HG02943 (cell line): ENCODE results near the gene PPP6C.
"Not testable (repeated sequence)": the region's sequence is repeated elsewhere in the genome, so short reads cannot be mapped to it uniquely, and the experiment has no call there.

Experiments used
- ATAC-seq: cut with Tn5 transposase; IDR thresholded peaks from one replicate; pipeline ENCODE4 v1.9.1; 2021; ENCODE audit warnings: mild to moderate bottlenecking, low read depth, moderate library complexity; ENCODE audit not compliant: unreplicated experiment

Gene PPP6C

GRCh38 chr9:125183561-125183960 lies 6.0 kb downstream of the PPP6C start:
- ATAC-seq: no peak

DNA sequence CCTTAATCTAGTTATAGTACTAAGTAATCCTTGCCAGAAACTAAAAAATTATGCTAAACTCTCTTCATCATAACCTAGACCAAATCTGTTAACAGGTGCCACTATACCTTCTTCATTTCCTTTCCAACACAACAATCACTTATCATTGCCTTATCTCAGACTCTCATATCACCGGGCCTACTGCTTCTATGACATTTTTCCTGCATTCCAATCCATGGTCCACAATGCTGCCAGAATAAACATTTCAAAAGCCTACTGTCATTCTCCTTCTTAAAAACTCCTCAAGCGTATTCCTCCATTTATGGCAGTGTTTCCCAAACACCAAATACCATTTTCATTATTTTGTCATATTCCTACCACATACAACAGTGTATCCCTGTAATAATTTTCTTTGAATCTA lies 6.5 kb downstream of the PPP6C start:
- no peak for ATAC-seq

GRCh38 chr9:125181756-125182155 lies 7.8 kb downstream of the PPP6C start:
- not testable (repeated sequence) for ATAC-seq

GRCh38 chr9:125180876-125181275 lies 8.7 kb downstream of the PPP6C start:
- ATAC-seq: no peak

- ATAC-seq: not testable (repeated sequence)
These were observed 9.8 kb downstream of the PPP6C start for GRCh38 chr9:125179776-125180175.

- ATAC-seq: no peak
These were observed 11.7 kb downstream of the PPP6C start for GRCh38 chr9:125177888-125178287.

DNA sequence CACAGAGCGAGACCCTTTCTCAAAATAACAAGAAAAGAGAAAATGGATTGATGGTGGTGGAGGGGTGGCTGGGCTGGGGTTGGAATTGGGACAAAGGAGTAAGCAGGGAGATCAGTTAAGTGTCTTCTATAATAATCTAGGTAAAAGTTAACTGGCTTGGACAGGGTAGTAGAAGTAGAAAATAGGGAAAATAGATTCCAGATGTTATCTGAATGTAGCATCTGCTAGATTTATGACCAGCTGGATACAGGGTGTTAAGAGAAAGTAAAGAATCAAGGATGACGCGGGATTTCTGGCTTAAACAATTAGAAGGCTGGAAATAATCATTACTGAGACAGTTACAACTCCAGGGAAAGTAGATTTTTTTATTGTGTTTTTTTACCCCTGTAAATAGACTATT lies 13.0 kb downstream of the PPP6C start:
- ATAC-seq: no peak

- ATAC-seq: no peak
These were observed 17.4 kb downstream of the PPP6C start for GRCh38 chr9:125172031-125172755.

GRCh38 chr9:125169895-125170294 lies 19.7 kb downstream of the PPP6C start:
- no peak for ATAC-seq

DNA sequence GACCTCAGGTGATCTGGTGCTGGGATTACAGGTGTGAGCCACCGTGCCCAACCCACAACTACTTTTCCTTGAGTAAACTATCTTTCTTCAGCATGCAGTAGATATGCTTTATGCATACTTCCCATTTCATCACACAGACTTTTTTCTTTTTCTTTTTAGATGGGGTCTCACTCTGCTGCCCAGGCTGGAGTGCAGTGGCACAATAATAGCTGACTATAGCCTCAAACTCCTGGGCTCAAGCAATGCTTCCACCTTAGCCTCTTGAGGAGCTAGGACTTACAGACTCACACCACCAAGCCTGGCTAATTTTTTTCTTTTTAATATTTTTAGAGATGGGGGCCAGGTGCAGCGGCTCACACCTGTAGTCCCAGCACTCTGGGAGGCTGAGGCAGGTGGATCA lies 22.8 kb downstream of the PPP6C start:
- ATAC-seq: no peak

DNA sequence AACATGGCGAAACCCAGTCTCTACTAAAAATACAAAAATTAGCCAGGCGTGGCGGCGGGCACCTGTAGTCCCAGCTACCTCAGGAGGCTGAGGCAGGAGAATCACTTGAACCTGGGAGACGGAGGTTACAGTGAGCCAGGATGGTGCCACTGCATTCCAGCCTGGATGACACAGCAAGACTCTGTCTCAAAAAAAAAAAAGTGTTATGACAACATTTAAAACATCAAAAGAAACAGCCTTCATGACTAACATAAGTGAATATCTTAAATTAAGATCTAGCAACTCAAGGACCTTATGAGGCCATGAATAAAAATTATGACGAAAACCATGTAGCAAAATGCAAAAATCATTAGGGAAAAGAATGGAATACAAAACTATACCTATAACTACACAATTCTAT lies 26.7 kb downstream of the PPP6C start:
- ATAC-seq: not testable (repeated sequence)

GRCh38 chr9:125161284-125161918 lies 28.2 kb downstream of the PPP6C start:
- ATAC-seq: no peak

DNA sequence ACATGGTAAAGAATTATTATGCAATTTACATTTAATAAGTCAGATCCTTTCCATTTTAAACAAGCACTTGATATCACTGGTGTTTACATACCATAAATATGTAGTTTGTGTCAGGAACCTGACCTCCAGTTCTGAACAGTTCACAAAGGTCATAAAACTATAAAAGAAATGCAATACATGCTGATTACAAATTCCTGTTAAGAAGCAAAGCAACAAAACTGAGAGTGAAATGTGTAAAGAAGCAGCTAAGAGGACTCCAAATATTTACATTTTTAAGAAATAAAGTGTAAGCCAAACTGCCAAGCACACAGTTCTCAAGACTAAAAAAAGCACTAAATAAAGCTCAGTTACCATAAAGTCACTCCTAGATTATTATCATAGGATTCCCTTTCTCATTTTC lies 28.9 kb downstream of the PPP6C start:
- ATAC-seq: no peak

DNA sequence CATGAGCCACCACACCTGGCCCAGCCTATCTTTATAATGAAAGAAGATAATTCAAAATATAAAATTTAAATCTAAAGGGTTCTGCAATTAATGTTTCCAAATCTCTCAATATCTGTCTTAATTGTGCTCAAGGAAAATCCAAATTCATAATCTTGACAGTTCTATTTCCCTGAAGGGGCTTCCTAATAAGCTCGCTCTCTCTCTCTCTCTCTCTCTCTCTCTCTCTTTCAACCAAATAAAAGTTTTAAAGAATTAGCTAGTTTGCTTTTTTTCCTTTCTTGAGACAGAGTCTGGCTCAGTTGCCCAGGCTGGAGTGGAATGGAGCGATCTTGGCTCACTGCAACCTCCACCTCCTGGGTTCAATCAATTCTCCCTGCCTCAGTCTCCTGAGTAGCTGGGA lies 33.1 kb downstream of the PPP6C start:
- no peak for ATAC-seq

GRCh38 chr9:125153712-125154367 lies 35.8 kb downstream of the PPP6C start:
- no peak for ATAC-seq

DNA sequence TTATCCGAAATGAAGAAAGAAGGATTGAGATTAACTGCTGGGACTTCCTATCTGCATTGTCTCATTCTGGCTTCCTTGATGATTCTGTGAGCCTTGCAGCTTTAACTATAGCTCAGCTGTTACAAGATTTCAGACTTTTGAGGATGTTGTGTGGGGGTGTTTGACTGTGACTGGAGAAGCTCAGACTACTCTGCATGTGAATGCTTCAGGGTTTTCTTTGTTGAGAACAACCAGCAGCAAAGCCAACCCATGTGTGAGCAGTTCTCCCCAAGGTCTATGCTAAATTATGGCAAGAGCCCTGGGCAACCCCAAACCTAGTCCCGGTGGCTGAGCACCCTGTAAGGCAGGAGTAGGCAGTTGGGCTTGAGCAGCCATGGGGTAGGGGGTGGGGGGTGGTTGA lies 37.9 kb downstream of the PPP6C start:
- ATAC-seq: no peak

GRCh38 chr9:125150349-125151245 lies 39.0 kb downstream of the PPP6C start:
- ATAC-seq: no peak

- ATAC-seq: no peak
These were observed 42.1 kb downstream of the PPP6C start for GRCh38 chr9:125147401-125147951.

DNA sequence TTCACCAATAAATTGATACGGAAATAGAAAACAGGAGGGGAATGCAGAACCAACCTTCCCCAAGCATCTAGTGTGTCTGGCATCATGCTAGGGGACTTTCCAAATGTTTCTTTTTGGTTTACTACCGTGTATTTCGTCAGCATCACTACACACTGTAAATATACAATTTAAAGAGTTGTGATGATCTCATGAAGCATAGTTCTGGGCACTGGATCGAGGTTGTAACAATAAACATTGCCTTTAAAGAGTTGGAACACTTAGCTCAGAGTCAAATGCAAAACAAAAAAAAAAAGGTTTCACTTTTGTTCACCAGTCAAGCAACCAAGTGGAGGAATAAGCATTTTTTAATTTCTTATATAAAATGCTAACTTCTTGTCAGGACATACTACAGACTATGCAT lies 43.4 kb downstream of the PPP6C start:
- no peak for ATAC-seq

- no peak for ATAC-seq
These were observed 44.2 kb downstream of the PPP6C start for GRCh38 chr9:125145425-125145824.
